HG02678 (cell line): ENCODE measurements around the gene HOMER3.
"Not testable (repeated sequence)": the region's sequence is repeated elsewhere in the genome, so short reads cannot be mapped to it uniquely, and the experiment has no call there.

ENCODE experiments used
- ATAC-seq: cut with Tn5 transposase; IDR thresholded peaks from one replicate; pipeline ENCODE4 v1.9.1; 2021; ENCODE audit warnings: mild to moderate bottlenecking, moderate library complexity; ENCODE audit not compliant: unreplicated experiment

The HOMER3 gene

DNA sequence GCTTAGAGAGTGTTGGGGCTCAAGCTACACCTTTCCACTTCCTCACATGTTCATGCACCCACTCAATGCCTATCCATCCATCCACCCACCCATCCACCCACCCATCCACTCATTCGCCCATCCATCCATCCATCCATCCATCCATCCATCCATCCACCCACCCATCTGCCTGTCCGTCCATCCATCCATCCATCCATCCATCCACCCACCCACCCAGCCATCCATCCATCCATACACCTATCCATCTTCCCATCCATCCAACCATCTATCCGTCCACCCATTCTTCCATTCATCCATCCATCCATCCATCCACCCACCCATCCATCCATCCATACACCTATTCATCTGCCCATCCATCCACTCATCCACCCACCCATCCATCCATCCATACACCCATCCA, 13.1 kb upstream of the HOMER3 start:
- ATAC-seq, result no peak

DNA sequence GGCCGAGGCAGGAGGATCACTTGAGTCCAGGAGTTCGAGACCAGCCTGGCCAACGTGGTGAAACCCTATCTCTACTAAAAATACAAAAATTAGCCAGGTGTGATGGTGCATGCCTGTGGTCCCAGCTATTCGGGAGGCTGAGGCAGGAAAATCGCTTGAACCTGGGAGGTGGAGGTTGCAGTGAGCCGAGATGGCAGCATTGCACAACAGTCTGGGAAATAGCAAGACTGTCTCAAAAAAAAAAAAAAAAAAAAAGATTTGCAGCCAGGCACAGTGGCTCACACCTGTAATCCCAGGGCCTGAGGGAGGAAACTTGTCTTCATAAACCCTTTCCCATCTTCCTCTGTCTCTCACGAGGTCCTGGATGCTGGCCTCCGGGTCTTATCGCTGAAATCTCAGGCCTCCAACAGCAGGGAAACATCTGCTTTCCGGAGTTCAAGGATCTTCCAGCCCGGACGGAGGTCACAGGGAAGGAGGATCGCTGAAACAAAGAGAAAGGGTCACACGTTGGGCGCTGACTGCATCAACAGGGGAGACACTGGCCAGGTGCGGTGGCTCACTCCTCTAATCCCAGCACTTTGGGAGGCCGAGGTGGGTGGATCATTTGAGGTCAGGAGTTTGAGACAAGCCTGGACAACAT, 11.5 kb upstream of the HOMER3 start:
- ATAC-seq, result not testable (repeated sequence)

DNA sequence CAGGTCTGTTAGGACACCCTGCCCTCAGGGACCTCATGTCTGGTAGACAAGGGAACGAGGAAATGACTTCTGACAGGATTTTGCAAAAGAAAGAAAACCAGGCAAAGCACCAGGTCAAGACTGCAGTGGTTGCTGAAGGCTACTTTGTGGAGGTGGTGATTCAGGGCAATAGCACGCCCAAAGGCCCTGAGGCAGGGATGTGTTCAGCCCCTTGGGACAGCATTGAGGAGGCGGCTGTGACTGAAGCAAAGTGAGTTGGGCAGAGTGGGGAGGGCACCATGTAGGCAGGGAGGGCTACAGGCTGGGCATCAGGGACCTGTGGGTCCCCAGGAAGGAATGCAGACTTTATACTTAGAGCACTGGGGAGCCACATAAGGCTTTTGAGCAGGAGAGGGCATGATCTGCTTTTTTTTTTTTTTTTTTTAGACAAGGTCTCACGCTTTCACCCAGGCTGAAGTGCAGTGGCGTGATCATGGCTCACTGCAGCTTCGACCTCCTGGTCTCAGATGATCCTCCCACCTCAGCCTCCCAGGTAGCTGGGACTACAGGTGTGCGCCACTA, 10.8 kb upstream of the HOMER3 start:
- ATAC-seq, result no peak

DNA sequence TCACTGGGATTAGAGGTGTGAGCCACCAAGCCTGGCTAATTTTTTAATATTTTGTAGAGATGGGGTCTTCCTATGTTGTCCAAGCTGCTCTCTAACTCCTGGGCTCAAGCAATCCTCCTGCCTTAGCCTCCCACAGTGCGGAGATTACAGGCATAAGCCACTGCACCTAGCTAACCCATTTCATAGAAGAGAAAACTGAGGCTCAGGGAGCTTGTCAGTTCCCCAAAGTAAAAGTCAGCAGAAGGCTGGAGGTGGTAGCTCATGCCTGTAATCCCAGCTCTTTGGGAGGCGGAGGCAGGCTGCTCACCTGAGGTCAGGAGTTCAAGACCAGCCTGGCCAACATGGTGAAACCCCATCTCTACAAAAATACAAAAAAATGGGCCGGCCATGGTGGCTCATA, 8.8 kb upstream of the HOMER3 start:
- no peak for ATAC-seq

DNA sequence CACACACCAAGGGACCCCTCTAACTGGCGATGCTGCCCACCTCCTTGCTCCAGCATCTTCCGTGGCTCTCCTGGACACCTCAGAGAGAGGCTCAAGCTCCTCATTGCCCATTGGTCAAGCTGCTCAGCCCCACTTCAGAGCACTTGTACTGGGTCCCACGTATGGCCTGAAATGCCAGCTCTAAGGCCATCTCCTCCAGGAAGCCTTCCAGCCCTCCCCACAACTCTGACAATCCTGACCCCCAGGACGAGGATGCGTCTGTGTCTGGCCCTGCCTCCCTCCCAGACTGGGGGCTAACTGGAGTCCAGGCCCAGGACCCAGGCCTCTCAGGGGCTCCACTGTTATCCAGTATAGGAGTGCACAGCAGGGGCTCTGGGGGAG, 7.9 kb upstream of the HOMER3 start:
- ATAC-seq, result no peak

DNA sequence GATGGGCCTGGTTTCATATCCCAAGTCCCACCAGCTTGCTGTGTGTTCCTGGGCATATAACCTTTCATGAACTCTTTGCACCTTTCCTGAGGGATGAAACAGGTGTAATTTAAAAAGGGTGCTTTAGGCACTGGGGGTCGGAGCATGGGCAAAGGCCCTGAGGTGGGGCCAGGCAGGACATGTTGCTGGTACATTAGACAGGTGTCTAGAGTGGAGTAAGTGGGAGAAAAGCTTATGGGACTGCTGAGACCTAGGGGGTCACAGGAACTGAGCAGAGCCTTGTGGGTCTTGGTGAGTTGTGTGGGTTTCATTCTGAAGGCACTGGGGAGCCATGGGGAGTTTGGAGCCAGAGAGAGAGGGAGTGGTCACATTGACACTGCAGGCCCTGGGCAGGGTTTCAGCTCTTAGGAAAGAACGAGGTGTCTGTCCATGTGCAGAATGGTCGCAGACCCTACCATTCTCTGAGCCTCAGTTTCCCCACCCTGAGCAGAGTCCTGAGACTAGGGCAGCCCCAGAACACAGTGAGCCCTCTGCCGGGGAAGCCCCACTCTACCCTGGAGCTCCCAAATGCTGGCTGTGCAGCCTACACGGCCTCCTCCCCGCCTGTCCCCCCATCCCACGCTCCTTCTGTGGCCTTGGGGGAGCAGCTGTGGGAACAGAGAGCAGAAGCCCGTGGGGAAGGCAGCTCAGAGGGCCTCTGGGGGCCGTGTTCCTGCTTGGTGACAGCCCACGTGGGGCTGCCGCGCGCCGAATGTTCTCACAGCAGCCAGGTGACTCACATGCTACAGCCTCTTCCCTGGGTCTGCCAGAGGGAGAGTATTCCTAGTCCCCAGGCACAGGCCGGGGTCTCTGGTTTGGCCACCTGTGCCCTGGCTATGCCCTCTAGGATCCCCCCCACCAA, 7.3 kb upstream of the HOMER3 start:
- no peak for ATAC-seq

DNA sequence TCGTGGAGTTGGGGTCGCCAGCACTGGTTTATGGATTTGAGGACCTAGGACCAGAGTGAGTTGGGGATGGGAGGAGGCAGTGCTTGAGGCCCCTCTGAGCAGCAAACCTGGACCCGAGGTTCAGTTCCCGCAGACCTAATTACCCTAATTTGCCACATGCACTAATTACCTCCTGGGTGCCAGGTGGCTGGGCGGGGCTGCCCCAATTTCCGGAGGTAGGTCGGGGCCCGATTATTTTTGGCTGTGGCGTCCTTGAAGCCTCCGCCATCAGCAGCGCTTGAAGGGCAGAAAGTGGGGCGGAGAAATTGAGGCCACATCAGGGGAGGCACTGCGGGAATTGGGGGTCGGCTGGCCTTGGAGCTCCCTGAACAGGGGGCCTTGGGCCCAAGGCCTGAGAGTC, 5.9 kb upstream of the HOMER3 start:
- no peak for ATAC-seq

DNA sequence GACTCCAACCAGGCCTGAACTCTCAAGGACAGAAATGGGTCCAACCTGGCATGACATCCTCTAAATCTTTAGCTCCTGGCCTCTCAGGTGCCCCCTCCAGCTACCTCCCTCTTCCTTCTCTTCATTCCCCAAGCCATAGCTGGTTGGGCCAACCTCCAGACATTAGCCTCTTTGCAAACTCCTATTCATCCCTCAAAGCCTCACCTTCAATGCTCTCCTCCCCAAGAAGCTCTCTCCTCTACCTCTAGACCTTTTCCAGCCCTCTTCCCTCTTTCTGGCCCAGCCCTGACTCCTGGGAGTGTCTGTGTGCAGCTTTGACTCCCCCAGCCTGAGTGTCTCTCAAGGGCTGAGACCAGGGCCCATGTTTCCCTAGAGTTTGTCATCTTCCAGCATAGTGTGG, 5.3 kb upstream of the HOMER3 start:
- ATAC-seq, result no peak

DNA sequence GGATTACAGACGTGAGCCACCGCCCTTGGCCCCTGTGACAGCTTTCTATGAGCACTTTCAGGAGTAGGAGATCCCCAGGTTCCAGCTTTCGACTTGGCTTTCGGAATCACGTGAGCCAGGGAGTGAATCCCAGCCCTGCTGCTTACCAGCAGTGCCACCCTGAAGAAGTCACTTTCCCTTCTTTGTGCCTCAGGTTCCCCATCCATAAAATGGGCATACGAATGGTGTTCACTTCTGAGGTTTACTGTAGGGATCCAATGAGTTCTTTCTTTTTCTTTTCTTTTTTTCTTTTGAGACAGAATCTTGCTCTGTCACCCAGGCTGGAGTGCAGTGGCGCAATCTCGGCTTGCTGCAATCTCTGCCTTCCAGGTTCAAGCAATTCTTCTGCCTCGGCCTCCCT, 4.3 kb upstream of the HOMER3 start:
- no peak for ATAC-seq

DNA sequence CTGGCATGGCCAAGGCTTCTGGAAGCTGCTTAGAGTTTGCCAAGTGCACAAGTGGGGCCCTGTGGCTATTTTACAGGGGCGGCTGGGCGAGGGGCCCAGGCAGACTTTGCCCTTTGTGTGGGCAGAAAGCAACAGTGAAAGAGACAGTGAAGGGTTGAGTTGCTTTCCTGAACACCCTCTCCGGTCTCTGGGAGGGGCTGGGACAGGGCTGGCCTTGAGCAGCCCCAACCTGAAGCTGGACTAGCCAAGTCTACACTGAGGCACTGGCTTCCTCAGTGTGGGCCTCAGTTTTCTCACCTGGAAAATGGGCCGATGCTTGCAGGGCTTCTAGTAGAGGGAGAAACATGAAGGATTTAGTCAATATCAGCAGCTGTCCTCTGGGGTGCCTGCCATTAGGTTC, 2.4 kb upstream of the HOMER3 start:
- ATAC-seq, result no peak

DNA sequence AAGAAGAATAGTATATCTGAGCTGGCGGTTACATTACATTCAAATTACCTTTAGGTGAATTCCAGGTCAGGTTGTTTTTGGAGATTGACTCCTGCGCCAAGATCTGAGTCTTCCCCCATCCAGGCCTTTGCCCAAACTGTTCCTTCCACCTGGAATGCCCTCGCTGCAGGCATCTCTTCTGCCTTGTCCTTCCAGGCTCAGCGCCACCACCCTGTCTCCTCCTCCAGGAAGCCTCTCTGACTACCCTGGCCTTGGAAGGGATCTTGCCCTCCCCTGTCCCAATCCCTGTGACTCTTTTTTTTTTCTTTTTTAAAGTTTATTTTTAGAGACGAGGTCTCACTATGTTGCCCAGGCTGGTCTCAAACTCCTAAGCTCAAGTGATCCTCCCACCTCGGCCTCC, 1.7 kb upstream of the HOMER3 start:
- ATAC-seq, result no peak

DNA sequence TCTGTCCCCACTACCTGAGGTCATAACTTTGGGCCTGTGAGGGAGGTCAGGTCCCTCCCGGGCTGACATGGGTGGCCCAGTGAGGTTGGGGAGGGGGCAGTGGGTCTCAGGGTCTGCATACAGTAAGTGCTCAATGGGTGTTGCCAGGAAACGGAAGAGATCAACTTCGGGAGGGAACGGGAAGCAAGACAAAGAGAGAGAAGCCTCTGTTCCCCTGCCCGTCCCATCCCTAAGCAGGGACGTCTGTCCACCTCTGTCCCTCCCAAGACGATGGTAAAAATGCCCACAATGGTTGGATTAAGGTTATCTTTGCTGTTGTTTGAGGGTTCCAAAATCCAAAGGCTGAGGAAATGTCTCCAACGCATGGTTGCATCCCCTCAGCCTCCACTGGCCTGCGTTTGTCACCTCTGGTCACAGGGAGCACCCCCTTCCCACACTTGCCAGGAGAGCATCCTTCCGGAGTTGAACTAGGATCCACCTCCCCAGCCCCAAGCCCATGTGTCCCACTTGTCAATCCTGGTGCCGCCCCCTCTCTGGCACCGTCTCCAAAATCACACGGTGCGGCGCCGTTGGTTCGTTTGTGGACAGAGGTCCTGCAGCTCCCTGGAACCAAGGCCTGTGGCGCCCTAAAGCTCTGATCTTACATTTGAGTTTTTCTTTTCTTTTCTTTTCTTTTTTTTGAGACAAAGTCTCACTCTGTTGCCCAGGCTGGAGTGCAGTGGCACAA, 774 bp upstream of the HOMER3 start:
- no peak for ATAC-seq

DNA sequence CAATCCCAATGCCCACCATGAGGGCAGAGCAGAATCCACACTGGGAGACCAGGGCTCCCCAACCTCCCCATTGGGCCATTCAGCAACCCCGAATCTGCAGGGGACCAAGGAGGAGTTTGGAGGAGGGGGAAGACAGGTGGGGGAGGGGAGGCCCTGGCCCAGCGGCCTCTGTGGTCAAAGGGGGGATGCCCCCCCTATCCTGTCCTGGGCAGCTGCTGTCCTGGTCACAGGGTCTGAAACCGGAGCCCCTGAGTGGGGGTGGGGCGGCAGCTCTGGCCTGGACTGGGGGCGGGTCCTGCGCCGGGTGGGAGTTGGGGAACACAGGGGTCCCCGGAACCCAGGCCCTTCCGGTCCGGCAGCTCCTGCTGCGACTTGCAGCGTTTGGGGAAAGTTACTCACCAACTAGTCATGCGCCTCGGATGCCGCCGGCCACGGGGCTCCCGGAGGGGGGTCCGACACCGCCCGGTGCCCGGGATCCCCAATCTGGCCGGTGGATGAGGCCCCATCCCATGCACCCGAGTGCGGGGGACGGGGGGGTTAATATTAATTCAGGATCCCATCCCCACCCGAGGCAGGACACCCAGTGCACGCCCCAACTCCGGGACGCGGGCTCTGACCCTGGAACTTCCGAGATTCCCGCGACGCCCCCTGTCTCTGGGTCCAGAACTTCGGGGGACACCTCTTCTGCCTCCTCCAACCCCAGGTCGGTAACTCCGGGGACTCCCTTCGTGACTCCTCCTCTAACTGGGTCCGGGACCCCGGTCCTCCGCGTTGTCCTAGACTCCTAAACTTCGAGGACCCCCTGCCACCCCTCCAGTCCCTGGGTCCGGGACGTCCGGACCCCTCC, 872 bp downstream of the HOMER3 start:
- no peak for ATAC-seq

DNA sequence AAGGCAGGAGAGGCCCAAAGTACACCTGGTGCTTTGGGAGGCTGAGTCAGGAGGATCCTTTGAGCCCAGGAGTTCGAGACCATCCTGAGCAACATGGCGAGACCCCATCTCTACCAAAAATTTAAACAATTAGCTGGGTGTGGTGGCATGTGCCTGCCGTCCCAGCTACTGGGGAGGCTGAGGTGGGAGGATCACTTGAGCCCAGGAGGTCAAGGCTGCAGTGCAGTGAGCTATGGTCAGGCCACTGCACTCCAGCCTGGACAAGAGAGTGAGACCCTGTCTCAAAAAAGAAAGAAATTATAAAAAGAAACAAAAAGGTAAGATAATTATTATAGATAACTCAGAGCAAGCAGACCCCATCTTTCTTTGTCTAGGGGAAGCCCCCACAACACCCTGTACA, 1.9 kb downstream of the HOMER3 start:
- no peak for ATAC-seq

DNA sequence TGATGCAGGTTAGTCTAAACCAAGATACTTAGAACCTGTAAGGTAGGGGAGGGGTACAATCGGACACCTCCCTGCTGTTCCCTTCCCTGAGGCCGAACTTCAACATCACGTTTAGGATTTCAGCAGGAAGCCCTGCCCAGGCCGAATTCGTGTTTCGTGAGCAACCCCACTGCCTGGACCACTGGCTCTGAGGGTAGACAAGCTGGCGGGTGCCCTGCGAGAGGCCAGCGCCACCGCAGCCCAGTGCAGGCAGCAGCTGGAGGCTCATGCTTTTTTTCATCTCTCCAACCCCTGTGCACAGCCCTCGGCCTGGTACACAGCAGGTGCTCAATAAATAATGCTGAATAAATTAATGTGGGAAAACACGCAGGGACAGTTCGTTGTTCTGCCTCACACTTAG, 7.7 kb downstream of the HOMER3 start:
- ATAC-seq, result no peak

DNA sequence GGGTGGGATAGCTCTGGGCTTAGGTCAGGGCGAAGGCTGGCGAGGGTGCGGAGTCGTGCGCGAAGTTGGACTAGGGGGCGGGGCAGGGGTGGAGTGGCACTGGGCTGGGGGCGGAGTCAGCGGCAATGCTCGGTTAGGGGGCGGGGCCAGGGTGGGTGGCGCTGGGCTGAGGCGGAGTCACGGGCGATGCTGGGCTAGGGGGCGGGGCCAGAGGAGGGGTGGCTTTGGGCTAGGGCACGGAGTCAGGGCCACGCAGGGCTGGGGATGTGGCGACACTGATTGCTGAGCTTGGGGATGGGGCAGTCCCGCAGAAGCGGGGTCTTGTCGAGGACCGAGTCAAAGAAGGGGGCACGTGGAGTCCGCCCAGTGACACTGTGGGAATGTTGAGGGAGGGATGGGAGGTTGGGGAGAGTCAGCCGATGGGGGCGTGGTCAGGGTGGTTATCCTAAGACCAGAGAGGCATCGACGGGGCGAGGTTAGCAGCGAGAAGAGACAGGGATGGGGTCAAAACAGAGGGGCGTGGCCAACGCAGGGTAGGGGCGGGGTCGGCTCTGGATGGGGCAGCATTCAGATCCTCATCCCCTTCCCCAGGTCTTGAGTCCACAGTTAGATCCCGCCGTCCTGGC, 8.7 kb downstream of the HOMER3 start:
- no peak for ATAC-seq

DNA sequence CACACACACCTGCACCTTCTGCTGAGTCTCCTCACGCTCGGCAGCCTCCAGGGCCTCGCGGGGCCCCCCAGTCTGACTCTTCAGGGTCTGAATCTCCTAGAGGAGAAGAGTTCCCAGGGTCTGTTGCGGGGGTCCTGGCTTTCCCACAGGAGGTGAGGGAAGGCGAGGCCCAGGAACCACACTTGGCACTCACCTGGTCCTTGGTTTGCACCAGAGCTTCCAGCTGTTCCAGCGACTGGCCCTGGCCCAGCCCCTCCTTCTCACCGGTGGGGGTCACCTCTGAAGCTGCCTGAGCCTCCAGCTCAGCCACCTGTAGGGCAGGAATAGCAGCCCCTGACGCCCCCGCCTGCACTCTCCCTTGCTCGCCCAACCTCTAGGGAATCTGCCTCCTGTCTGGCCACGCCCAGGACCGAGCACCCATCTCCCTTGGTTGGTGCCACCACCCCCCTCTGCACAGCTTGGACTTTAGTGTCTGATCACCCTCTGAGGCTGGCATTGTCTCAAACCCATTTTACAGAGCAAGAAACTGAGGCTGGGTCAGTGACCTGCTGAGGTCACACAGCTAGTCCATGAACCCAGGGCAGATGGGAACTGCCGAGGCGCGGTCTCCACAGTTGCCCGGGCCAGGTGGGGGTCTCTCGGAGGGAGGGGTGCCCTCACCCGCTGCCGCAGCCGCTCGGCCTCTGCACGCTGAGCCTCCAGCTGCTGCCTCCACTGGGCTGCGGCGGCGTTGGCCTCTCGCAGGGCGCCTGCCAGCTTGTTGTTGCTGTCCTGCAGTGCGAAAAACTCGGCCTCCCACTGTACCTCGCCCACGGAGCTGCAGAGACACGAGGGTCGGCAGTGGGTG, 9.5 kb downstream of the HOMER3 start:
- ATAC-seq, result no peak

DNA sequence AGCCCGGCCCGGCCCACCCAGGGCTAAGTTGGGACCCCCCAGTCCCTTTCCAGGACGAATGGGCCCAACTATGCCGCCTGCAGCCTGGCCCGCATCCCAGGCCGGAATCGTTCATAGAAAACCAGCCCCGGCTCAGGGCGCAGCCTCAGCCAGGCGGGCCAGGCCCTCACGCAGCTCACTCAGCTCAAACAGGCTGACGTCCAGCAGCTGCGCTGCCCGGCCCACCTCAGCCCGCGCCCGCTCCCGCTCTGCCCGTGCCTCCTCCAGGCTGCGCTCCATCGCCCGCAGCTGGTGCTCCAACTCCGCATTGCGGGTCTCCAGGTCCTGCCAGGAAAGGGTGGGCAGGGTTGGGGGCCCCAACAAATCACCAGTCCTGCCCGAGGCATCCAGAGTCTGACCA, 11.7 kb downstream of the HOMER3 start:
- no peak for ATAC-seq

DNA sequence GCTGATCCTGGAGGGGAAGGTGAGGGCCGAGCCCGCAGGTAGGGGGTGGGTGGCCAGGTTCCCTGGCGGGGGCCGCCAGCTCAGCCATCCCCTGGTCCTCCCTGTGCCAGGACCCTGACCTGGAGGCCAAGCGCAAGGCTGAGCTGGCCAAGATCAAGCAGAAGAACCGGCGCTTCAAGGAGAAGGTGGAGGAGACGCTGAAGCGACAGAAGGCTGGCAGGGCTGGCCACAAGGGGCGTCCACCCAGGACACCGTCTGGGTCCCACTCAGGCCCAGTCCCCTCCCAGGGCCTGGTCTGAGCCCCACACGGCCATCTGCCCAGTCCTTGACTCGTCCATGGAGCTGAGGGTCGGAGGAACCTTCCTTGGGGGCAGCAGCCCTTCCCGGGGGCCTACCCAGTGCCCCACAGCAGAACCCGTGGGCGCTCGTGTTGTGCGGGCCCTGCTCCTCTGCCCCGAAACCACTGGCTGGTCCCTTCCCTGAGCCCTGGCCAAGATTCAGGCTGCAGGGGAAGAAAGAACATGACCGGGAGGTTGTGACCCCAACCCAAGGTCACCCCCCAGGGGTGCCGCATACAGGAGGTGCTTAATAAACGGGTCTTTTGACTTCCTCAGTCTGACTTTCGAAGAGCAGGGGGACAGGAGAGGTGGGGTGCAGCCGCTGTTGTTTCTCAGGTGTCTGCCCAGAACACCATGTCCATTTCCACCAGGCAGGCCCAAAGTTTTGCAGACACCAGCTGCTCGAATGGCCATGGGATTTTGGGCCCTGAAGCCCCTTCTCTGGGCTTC, 12.8 kb downstream of the HOMER3 start:
- no peak for ATAC-seq
